ENCODE data around the gene TMEM163. TPM values are rescaled to one million over a fixed set of nuclear protein-coding genes. Genes with fewer than 3 reads are reported as not detected.

The TMEM163 gene
- polyA plus RNA-seq, 3 donors from 2014 or later = 1.1 to 5.2 (median 2.8) TPM

GRCh38 chr2:134433469-134433868 lies 285.3 kb downstream of the TMEM163 start:
- H3K36me3 Mint-ChIP-seq = peaks cover 10 to 45% (median 17%) of the 10 kb centered on the region in 3 donors
- DNase-seq = no peak
- H3K27ac Mint-ChIP-seq = no peak overlapping the region
- H3K9me3 Mint-ChIP-seq = no peaks in the 10 kb centered on the region
- no peaks in the 10 kb centered on the region for H3K4me1 Mint-ChIP-seq
- H3K27me3 Mint-ChIP-seq (ENCODE audit: low read depth in 3 of 3) = peaks cover 0 to 5% (median 0%) of the 10 kb centered on the region in 3 donors
- no peak overlapping the region for H3K4me3 Mint-ChIP-seq

GRCh38 chr2:134432435-134432883 lies 286.3 kb downstream of the TMEM163 start:
- DNase-seq = no peak
- Mint-ChIP-seq H3K4me3 (no peak overlapping the region), H3K27ac (peak overlapping the region in 1 of 6 donors; percentile 20), H3K27me3 (ENCODE audit: low read depth in 3 of 3) (peaks cover 0 to 5% (median 0%) of the 10 kb centered on the region in 3 donors), H3K9me3 (no peaks in the 10 kb centered on the region), H3K36me3 (peaks cover 16 to 42% (median 17%) of the 10 kb centered on the region in 3 donors), H3K4me1 (no peaks in the 10 kb centered on the region)

- no peaks in the 10 kb centered on the region for H3K4me1 Mint-ChIP-seq
- no peak overlapping the region for H3K27ac Mint-ChIP-seq
- peaks cover 17 to 43% (median 20%) of the 10 kb centered on the region in 3 donors for H3K36me3 Mint-ChIP-seq
- H3K4me3 Mint-ChIP-seq = no peak overlapping the region
- H3K9me3 Mint-ChIP-seq = no peaks in the 10 kb centered on the region
- no peak for DNase-seq
- H3K27me3 Mint-ChIP-seq (ENCODE audit: low read depth in 3 of 3) = peaks cover 0 to 5% (median 0%) of the 10 kb centered on the region in 3 donors
These were observed 286.9 kb downstream of the TMEM163 start for GRCh38 chr2:134431838-134432434.

DNA sequence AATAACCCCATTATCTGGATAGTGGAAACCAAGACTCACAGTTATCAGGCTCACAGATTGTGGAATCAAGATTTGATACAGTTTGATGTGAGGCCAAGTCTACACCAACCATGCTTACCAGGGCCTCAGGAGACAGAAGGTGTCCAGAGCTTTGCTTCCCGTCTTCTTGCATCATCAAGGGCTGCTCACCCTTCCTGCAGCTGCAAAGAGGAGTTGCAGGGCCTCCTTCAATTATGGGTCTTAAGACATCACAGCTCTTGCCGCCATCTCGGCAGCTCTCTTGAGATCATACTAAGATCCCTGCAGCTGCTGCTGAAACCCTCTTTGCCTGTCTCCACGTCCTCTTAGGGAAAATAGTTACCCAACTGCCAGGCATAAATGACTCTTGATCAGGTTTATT lies 288.9 kb downstream of the TMEM163 start:
- no peak overlapping the region for H3K27ac Mint-ChIP-seq
- H3K4me3 Mint-ChIP-seq = no peak overlapping the region
- DNase-seq = no peak
- H3K36me3 Mint-ChIP-seq = peaks cover 14 to 47% (median 18%) of the 10 kb centered on the region in 3 donors
- H3K4me1 Mint-ChIP-seq = no peaks in the 10 kb centered on the region
- peaks cover 0 to 5% (median 0%) of the 10 kb centered on the region in 3 donors for H3K27me3 Mint-ChIP-seq (ENCODE audit: low read depth in 3 of 3)
- H3K9me3 Mint-ChIP-seq = no peaks in the 10 kb centered on the region

GRCh38 chr2:134426721-134427120 lies 292.1 kb downstream of the TMEM163 start:
- H3K9me3 Mint-ChIP-seq = no peaks in the 10 kb centered on the region
- no peak overlapping the region for H3K4me3 Mint-ChIP-seq
- DNase-seq = no peak
- peaks cover 14 to 38% (median 15%) of the 10 kb centered on the region in 3 donors for H3K36me3 Mint-ChIP-seq
- no peak overlapping the region for H3K27ac Mint-ChIP-seq
- peaks cover 0 to 6% (median 0%) of the 10 kb centered on the region in 3 donors for H3K27me3 Mint-ChIP-seq (ENCODE audit: low read depth in 3 of 3)
- no peaks in the 10 kb centered on the region for H3K4me1 Mint-ChIP-seq

DNA sequence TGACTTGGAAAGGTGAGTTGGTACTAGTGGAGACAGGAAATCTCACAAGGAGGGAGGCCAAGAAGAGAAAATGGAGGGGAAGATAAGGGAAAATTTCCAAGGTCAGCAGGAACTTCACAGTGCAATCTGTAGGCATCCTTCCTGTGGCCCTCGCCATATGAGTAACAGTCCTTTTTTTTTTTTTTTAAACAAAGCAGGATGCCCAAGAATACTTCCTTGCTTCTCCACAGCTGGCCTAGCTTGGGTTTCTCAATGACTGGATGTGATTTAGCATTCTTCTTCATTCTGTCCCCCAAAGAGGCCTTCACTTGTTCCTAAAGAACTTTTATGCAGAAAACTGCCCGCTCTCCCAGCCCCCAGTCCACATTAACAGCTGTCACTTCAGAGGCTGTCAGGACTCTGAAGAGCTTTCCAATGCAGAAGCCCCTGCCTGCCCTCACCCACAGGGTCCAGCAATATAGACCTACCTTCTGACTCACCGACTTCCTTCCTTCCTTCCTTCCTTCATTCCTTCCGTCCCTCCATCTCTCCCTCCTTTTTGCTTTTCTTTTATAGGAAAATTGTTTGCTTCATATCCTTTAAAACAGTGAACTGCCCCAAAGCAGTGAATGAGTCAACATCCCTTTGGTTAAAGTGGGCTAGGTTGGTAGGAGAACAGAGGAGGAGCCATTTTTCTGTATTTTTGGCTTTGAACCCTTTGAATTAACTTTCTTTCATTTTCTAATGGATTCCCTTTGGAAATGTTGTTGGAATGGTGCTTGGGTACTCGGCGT lies 292.9 kb downstream of the TMEM163 start:
- no peak for DNase-seq
- no peaks in the 10 kb centered on the region for H3K9me3 Mint-ChIP-seq
- H3K27me3 Mint-ChIP-seq (ENCODE audit: low read depth in 3 of 3) = peaks cover 0 to 6% (median 0%) of the 10 kb centered on the region in 3 donors
- H3K4me1 Mint-ChIP-seq = no peaks in the 10 kb centered on the region
- H3K36me3 Mint-ChIP-seq = peaks cover 14 to 33% (median 15%) of the 10 kb centered on the region in 3 donors
- no peak overlapping the region for H3K4me3 Mint-ChIP-seq
- H3K27ac Mint-ChIP-seq = peak overlapping the region in 1 of 6 donors; percentile 27

- Mint-ChIP-seq H3K27me3 (ENCODE audit: low read depth in 3 of 3) (peaks cover 0 to 4% (median 0%) of the 10 kb centered on the region in 3 donors), H3K4me3 (no peak overlapping the region), H3K4me1 (no peaks in the 10 kb centered on the region), H3K9me3 (no peaks in the 10 kb centered on the region), H3K27ac (no peak overlapping the region), H3K36me3 (peaks cover 3 to 29% (median 10%) of the 10 kb centered on the region in 3 donors)
- DNase-seq = no peak
These were observed 297.1 kb downstream of the TMEM163 start for GRCh38 chr2:134421556-134422328.

- Mint-ChIP-seq H3K9me3 (no peaks in the 10 kb centered on the region), H3K27ac (no peak overlapping the region), H3K4me3 (no peak overlapping the region), H3K27me3 (ENCODE audit: low read depth in 3 of 3) (peaks cover 0 to 4% (median 0%) of the 10 kb centered on the region in 3 donors), H3K4me1 (no peaks in the 10 kb centered on the region), H3K36me3 (peaks cover 3 to 29% (median 16%) of the 10 kb centered on the region in 3 donors)
- no peak for DNase-seq
These were observed 297.9 kb downstream of the TMEM163 start for GRCh38 chr2:134420920-134421319.

- peaks cover 3 to 32% (median 14%) of the 10 kb centered on the region in 3 donors for H3K36me3 Mint-ChIP-seq
These were observed 298.5 kb downstream of the TMEM163 start for GRCh38 chr2:134420259-134420658.

GRCh38 chr2:134417968-134418582 lies 300.7 kb downstream of the TMEM163 start:
- no peak overlapping the region for H3K4me3 Mint-ChIP-seq
- DNase-seq = no peak
- peaks cover 0 to 2% (median 0%) of the 10 kb centered on the region in 3 donors for H3K27me3 Mint-ChIP-seq (ENCODE audit: low read depth in 3 of 3)
- no peaks in the 10 kb centered on the region for H3K9me3 Mint-ChIP-seq
- H3K36me3 Mint-ChIP-seq = peaks cover 3 to 30% (median 6%) of the 10 kb centered on the region in 3 donors
- no peaks in the 10 kb centered on the region for H3K4me1 Mint-ChIP-seq
- H3K27ac Mint-ChIP-seq = peak overlapping the region in 2 of 6 donors; percentile 49 to 56

More at GRCh38 chr2:134420259-134420658, 298.5 kb downstream of the TMEM163 start:
- DNase-seq = no peak
- H3K27me3 Mint-ChIP-seq (ENCODE audit: low read depth in 3 of 3) = peaks cover 0 to 3% (median 0%) of the 10 kb centered on the region in 3 donors
- no peak overlapping the region for H3K4me3 Mint-ChIP-seq
- no peaks in the 10 kb centered on the region for H3K4me1 Mint-ChIP-seq
- H3K27ac Mint-ChIP-seq = no peak overlapping the region
- H3K9me3 Mint-ChIP-seq = no peaks in the 10 kb centered on the region

GRCh38 chr2:134416637-134417036 lies 302.2 kb downstream of the TMEM163 start:
- Mint-ChIP-seq H3K36me3 (peaks cover 3 to 28% (median 6%) of the 10 kb centered on the region in 3 donors), H3K4me1 (peaks cover 8 to 9% of the 10 kb centered on the region in 2 donors), H3K27me3 (ENCODE audit: low read depth in 3 of 3) (no peaks in the 10 kb centered on the region), H3K27ac (no peak overlapping the region), H3K4me3 (no peak overlapping the region), H3K9me3 (no peaks in the 10 kb centered on the region)
- no peak for DNase-seq

- Mint-ChIP-seq H3K27me3 (ENCODE audit: low read depth in 3 of 3) (no peaks in the 10 kb centered on the region), H3K9me3 (no peaks in the 10 kb centered on the region), H3K4me3 (no peak overlapping the region), H3K27ac (no peak overlapping the region), H3K36me3 (peaks cover 3 to 28% (median 6%) of the 10 kb centered on the region in 3 donors), H3K4me1 (peaks cover 14 to 16% of the 10 kb centered on the region in 2 donors)
- DNase-seq = no peak
These were observed 302.8 kb downstream of the TMEM163 start for GRCh38 chr2:134416018-134416417.

DNA sequence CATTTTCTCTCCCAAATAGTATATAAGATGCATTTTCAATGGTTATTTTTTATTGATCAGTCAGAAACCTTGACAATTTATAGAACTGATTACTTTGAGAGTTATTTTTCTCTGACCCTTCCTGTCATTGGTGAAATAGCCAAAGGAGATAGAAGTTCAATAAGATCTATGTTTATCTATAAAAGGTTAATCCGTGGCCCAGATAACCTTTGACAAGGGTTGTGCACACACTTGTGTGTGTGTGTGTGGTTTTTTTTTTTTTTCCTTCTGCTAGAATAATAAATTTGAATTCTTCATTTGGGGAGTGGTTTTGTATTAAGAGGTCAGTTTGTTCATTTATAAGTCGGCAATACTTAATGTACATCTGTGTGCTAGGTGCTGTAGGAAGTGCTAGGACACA lies 304.9 kb downstream of the TMEM163 start:
- Mint-ChIP-seq H3K4me1 (peaks cover 31 to 37% of the 10 kb centered on the region in 2 donors), H3K36me3 (peaks cover 3 to 25% (median 6%) of the 10 kb centered on the region in 3 donors), H3K4me3 (no peak overlapping the region), H3K27me3 (ENCODE audit: low read depth in 3 of 3) (no peaks in the 10 kb centered on the region), H3K27ac (no peak overlapping the region), H3K9me3 (no peaks in the 10 kb centered on the region)
- no peak for DNase-seq

Measured in immature natural killer cell (primary cell).